IMR-90 (cell line): ENCODE data around the gene DMXL2. TPM values are rescaled to one million over a fixed set of nuclear protein-coding genes. Genes with fewer than 3 reads are reported as not detected.

Experiments used
- ATAC-seq: fragments of 200-7000 bp; cut with Tn5 transposase; 2 replicates; pipeline ENCODE4 v1.9.1; 2020; ENCODE audit warnings: low read depth, mild to moderate bottlenecking, moderate library complexity
- BruUV-seq: library from RNA; stranded (reverse); fragments of 400-500 nt; replicated peaks from 2 replicates; lab custom pipeline; 2021; lab: Mats Ljungman, UMichigan
- CTCF ChIA-PET: fragments of 300-600 bp; formaldehyde crosslinking; extraction: SDS; loops from one replicate; lab custom pipeline; 2021; ENCODE audit warnings: antibody characterized with exemption; lab: Yijun Ruan, JAX
- POLR2A ChIA-PET: fragments of 300-600 bp; sonication (Branson Sonifier 250); formaldehyde crosslinking; loops from one replicate; lab custom pipeline; 2022; ENCODE audit warnings: antibody characterized with exemption; ENCODE audit not compliant: unreplicated experiment; lab: Charles Lee
- DNase-seq: peaks from one replicate; pipeline ENCODE4 v3.0.0; 2013
- H2AFZ ChIP-seq: replicated peaks from 2 replicates; pipeline ENCODE3; 2013; ENCODE audit warnings: low read length, mild to moderate bottlenecking; ENCODE audit not compliant: poor library complexity
- H2AK5ac ChIP-seq: 2 replicates; pipeline ENCODE4 v1.6.1; 2013; ENCODE audit warnings: low read depth, low read length, inconsistent platforms
- H2AK9ac ChIP-seq: replicated peaks from 2 replicates; pipeline ENCODE3; 2013; ENCODE audit warnings: mild to moderate bottlenecking, low read depth, low read length, moderate library complexity; ENCODE audit not compliant: poor library complexity
- H2BK120ac ChIP-seq: 2 replicates; pipeline ENCODE4 v1.6.1; 2013; ENCODE audit warnings: low read depth, low read length, inconsistent platforms
- H2BK15ac ChIP-seq: 3 replicates; pipeline ENCODE4 v1.6.1; 2013; ENCODE audit warnings: low read depth, low read length, inconsistent platforms
- H2BK20ac ChIP-seq: 2 replicates; pipeline ENCODE4 v1.6.1; 2013; ENCODE audit warnings: low read depth, mild to moderate bottlenecking, inconsistent platforms, low read length, moderate library complexity
- H2BK5ac ChIP-seq: 2 replicates; pipeline ENCODE4 v1.6.1; 2013; ENCODE audit warnings: mild to moderate bottlenecking, low read depth, low read length, inconsistent platforms; ENCODE audit not compliant: poor library complexity, severe bottlenecking
- H3K14ac ChIP-seq: replicated peaks from 2 replicates; pipeline ENCODE4 v1.6.1; 2013; ENCODE audit warnings: low read depth, low read length, inconsistent platforms
- H3K18ac ChIP-seq: 2 replicates; pipeline ENCODE4 v1.6.1; 2013; ENCODE audit warnings: low read depth, low read length, control low read depth
- H3K23ac ChIP-seq: 2 replicates; pipeline ENCODE4 v1.6.1; 2013; ENCODE audit warnings: low read depth, low read length, inconsistent platforms
- H3K27ac ChIP-seq: 2 replicates; pipeline ENCODE4 v1.5.1; 2013; ENCODE audit warnings: mild to moderate bottlenecking, control low read depth, low read length; ENCODE audit not compliant: insufficient read depth
- H3K27me3 ChIP-seq: 2 replicates; pipeline ENCODE4 v1.6.1; 2013; ENCODE audit warnings: low read length; ENCODE audit not compliant: control insufficient read depth, insufficient read depth
- H3K36me3 ChIP-seq: 2 replicates; pipeline ENCODE4 v1.6.1; 2013; ENCODE audit warnings: low read length, mixed read lengths; ENCODE audit not compliant: control insufficient read depth, insufficient read depth
- H3K4ac ChIP-seq: 2 replicates; pipeline ENCODE4 v1.6.1; 2013; ENCODE audit warnings: low read depth, low read length, inconsistent platforms
- H3K4me1 ChIP-seq: 2 replicates; pipeline ENCODE4 v1.6.1; 2013; ENCODE audit warnings: low read length, mixed read lengths; ENCODE audit not compliant: control insufficient read depth, insufficient read depth
- H3K4me2 ChIP-seq: 2 replicates; pipeline ENCODE4 v1.6.1; 2013; ENCODE audit warnings: low read depth, mild to moderate bottlenecking, control low read depth, low read length, moderate library complexity
- H3K4me3 ChIP-seq: 2 replicates; pipeline ENCODE4 v1.5.1; 2013; ENCODE audit warnings: low read depth, mild to moderate bottlenecking, control low read depth, low read length, moderate library complexity; ENCODE audit not compliant: insufficient read depth
- H3K56ac ChIP-seq: 2 replicates; pipeline ENCODE4 v1.6.1; 2013; ENCODE audit warnings: low read length, inconsistent platforms; ENCODE audit not compliant: insufficient read depth; ENCODE audit errors: extremely low read depth
- H3K79me1 ChIP-seq, 2 experiments: 2 replicates each; pipeline ENCODE4 v1.6.1; 2013; ENCODE audit warnings: low read length in 2 of 2, inconsistent platforms in 1 of 2, low read depth in 1 of 2
- H3K9ac ChIP-seq: 2 replicates; pipeline ENCODE4 v1.6.1; 2013; ENCODE audit warnings: low read depth, low read length, control low read depth
- H3K9me1 ChIP-seq: 2 replicates; pipeline ENCODE4 v1.6.1; 2013; ENCODE audit warnings: low read length, inconsistent platforms; ENCODE audit not compliant: insufficient read depth
- H3K9me3 ChIP-seq: 2 replicates; pipeline ENCODE4 v1.6.1; 2013; ENCODE audit warnings: low read length; ENCODE audit not compliant: control insufficient read depth, insufficient read depth
- H4K20me1 ChIP-seq: 2 replicates; pipeline ENCODE4 v1.6.1; 2013; ENCODE audit warnings: low read length, inconsistent platforms; ENCODE audit not compliant: insufficient read depth
- H4K5ac ChIP-seq: 2 replicates; pipeline ENCODE4 v1.6.1; 2013; ENCODE audit warnings: mild to moderate bottlenecking, low read depth, low read length, control low read depth
- H4K8ac ChIP-seq, 2 experiments: 2 replicates each; pipeline ENCODE4 v1.6.1; 2013; ENCODE audit warnings: low read depth in 2 of 2, low read length in 2 of 2, control low read depth in 1 of 2, inconsistent platforms in 1 of 2
- H4K91ac ChIP-seq: 2 replicates; pipeline ENCODE4 v1.6.1; 2013; ENCODE audit warnings: low read depth, low read length, inconsistent platforms; ENCODE audit not compliant: insufficient read depth
- FOS ChIP-seq: fragments of 150-350 bp; IDR thresholded peaks from 2 replicates; pipeline ENCODE4 v1.6.1; 2016; ENCODE audit warnings: low read depth, low read length
- WGBS, 2 experiments: methylation state at CpG; one replicate each; pipeline versions ENCODE4 v1.1.5 to v1.1.7; 2013; ENCODE audit warnings: missing lambda C conversion rate in 2 of 2; ENCODE audit not compliant: insufficient read length in 1 of 2; ENCODE audit errors: extremely low coverage in 2 of 2; 5-methylcytosine and 5-hydroxymethylcytosine counted together
- dilution Hi-C: fragments of 300-500 bp; cut with HindIII; formaldehyde crosslinking; loops from one replicate; pipeline ENCODE4 v1.14.3; 2018; ENCODE audit warnings: low sequenced_read_pairs; ENCODE audit not compliant: unreplicated experiment
- in situ Hi-C: fragments of 300-500 bp; cut with MboI; formaldehyde crosslinking; loops from 3 replicates; pipeline ENCODE4 v1.14.3; 2019; ENCODE audit warnings: low sequenced_read_pairs, inconsistent platforms, mixed read lengths
- intact Hi-C: fragments of 100-400 bp; cut with micrococcal nuclease; formaldehyde crosslinking; loops from 2 replicates; pipeline ENCODE4 v1.10.0; 2022
- polyA plus RNA-seq, 3 experiments: library from polyadenylated mRNA; depleted of rRNA; stranded (reverse); fragments of >200 nt; gene quantifications; 2 replicates each; pipeline ENCODE4 v1.2.3, GENCODE V29; 2012; ENCODE audit warnings: low replicate concordance in 1 of 3
- total RNA-seq: library from RNA; depleted of rRNA; stranded (reverse); fragments of >200 nt; gene quantifications from 2 replicates; pipeline ENCODE4 v1.2.3, GENCODE V29; 2012
- TF ChIP-seq, protein P1 (sequence below): fragments of 150-350 bp; IDR thresholded peaks from 2 replicates; pipeline ENCODE4 v1.6.1; 2016; ENCODE audit warnings: low read depth, mild to moderate bottlenecking, low read length, moderate library complexity, borderline replicate concordance

The DMXL2 gene
- total and polyA plus RNA-seq, 2 of the 4 experiments (the other 2 are of a cell fraction) = 9.7 to 21.9 TPM

DNA sequence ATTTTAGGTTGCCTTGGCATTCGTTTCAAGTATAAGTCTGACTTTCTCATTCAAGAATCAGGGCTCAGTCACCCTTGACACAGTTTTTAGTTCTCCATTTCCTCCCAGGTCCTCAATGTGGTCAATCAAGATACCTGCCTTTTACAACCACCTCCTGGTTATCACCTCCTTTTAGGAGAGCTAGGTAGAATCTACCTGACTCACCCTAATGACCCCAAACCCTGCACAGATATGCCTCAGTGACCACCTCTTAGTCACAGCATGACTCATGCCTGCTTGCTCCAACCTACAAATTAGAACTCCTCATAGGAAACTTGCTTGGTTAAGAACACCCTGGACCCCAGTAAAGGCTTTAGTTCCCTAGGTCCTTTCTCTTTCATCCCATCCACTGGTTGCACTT lies 22.5 kb downstream of the DMXL2 start:
- ChIA-PET CTCF (no interaction called here), POLR2A (no interaction called here)
- H2AK9ac ChIP-seq = no peak overlapping the region
- H3K79me1 ChIP-seq = peaks cover 5 to 7% of the 10 kb centered on the region in 2 experiments
- no peaks in the 10 kb centered on the region for H3K27me3 ChIP-seq
- H3K4me2 ChIP-seq = no peak overlapping the region
- no peak overlapping the region for H2BK15ac ChIP-seq
- no peaks in the 10 kb centered on the region for H4K20me1 ChIP-seq
- no peak overlapping the region for H3K4me3 ChIP-seq
- TF ChIP-seq FOS = peak; percentile 60
- TF ChIP-seq, protein P1, sequence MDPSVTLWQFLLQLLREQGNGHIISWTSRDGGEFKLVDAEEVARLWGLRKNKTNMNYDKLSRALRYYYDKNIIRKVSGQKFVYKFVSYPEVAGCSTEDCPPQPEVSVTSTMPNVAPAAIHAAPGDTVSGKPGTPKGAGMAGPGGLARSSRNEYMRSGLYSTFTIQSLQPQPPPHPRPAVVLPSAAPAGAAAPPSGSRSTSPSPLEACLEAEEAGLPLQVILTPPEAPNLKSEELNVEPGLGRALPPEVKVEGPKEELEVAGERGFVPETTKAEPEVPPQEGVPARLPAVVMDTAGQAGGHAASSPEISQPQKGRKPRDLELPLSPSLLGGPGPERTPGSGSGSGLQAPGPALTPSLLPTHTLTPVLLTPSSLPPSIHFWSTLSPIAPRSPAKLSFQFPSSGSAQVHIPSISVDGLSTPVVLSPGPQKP = no peak
- H3K56ac ChIP-seq = no peak overlapping the region
- no peak overlapping the region for H3K4ac ChIP-seq
- no peak overlapping the region for H2BK5ac ChIP-seq
- no peak overlapping the region for H4K5ac ChIP-seq
- dilution Hi-C loops = no loop called here
- in situ Hi-C loops = no loop called here
- no peak for ATAC-seq
- H2BK120ac ChIP-seq = no peak overlapping the region
- no CpG with 5 or more reads among the region's 1 CpG for WGBS, 2 experiments
- no TSS peak for BruUV-seq
- no peak overlapping the region for H4K8ac ChIP-seq
- no peak overlapping the region for H2AK5ac ChIP-seq
- intact Hi-C loops = no loop called here
- no peak overlapping the region for H3K27ac ChIP-seq
- no peak overlapping the region for H2AFZ ChIP-seq
- H3K23ac ChIP-seq = no peak overlapping the region
- no peak overlapping the region for H4K91ac ChIP-seq
- no peak overlapping the region for H3K9ac ChIP-seq
- H3K18ac ChIP-seq = no peak overlapping the region
- no peaks in the 10 kb centered on the region for H3K36me3 ChIP-seq
- peaks cover 6% of the 10 kb centered on the region for H3K4me1 ChIP-seq
- no peak overlapping the region for H3K14ac ChIP-seq
- DNase-seq = peak; percentile 43
- H2BK20ac ChIP-seq = no peak overlapping the region
- no peaks in the 10 kb centered on the region for H3K9me3 ChIP-seq
- no peaks in the 10 kb centered on the region for H3K9me1 ChIP-seq
